HCT116 (cell line): Measurements from ENCODE around the gene SNED1. TPM values are rescaled to one million over a fixed set of nuclear protein-coding genes. Genes with fewer than 3 reads are reported as not detected.

ENCODE experiments used
- ATAC-seq: fragments of 200-7000 bp; cut with Tn5 transposase; 2 replicates; pipeline ENCODE4 v1.9.1; 2020; ENCODE audit warnings: mild to moderate bottlenecking, moderate library complexity
- BruUV-seq: library from RNA; stranded (reverse); fragments of 400-500 nt; replicated peaks from 2 replicates; lab custom pipeline; 2021; lab: Mats Ljungman, UMichigan
- CTCF ChIA-PET: fragments of 300-600 bp; sonication (Branson Sonifier 250); formaldehyde crosslinking; loops from one replicate; lab custom pipeline; 2021; ENCODE audit warnings: antibody characterized with exemption; lab: Charles Lee
- POLR2A ChIA-PET: fragments of 300-600, 350-600 bp; sonication (Branson Sonifier 250); formaldehyde crosslinking; loops from one replicate; lab custom pipeline; 2021; ENCODE audit warnings: antibody characterized with exemption; lab: Charles Lee
- RAD21 ChIA-PET, 2 experiments: fragments of 300-600 bp; sonication (Branson Sonifier 250); formaldehyde crosslinking; loops; one replicate each; lab custom pipeline; 2023; ENCODE audit warnings: low total read pairs in 2 of 2; ENCODE audit not compliant: uncharacterized antibody in 2 of 2, unreplicated experiment in 2 of 2, low non-redundant PET in 1 of 2; lab: Charles Lee
- DNase-seq: peaks from one replicate; pipeline ENCODE4 v3.0.0-alpha.2; 2010; ENCODE audit warnings: low read depth, low spot score
- H2AFZ ChIP-seq: fragments of 200-600 bp; shearing (Covaris generic), sonication (generic); 2 replicates; pipeline ENCODE4 v1.6.1; 2017; ENCODE audit warnings: low read depth, mixed run types, mixed read lengths, antibody characterized with exemption, low read length; ENCODE audit not compliant: poor library complexity, severe bottlenecking
- H3K27ac ChIP-seq: 2 replicates; pipeline ENCODE4 v1.5.1; 2012; ENCODE audit warnings: low read depth, low read length
- H3K27me3 ChIP-seq: fragments of 200-600 bp; sonication (generic); 2 replicates; pipeline ENCODE4 v1.6.1; 2016; ENCODE audit warnings: mixed run types, low read length, mixed read lengths; ENCODE audit not compliant: insufficient read depth
- H3K36me3 ChIP-seq, 2 experiments: fragments of 200-500 bp in 1 of 2; fragments of 200-600 bp in 1 of 2; sonication (Bioruptor generic) in 1 of 2; sonication (generic) in 1 of 2; 2 replicates each; pipeline versions ENCODE4 v1.5.1 to v1.6.1; 2014 to 2016; ENCODE audit warnings: low read length in 2 of 2, inconsistent platforms in 1 of 2, mixed read lengths in 1 of 2, mixed run types in 1 of 2; ENCODE audit not compliant: insufficient read depth in 2 of 2, control insufficient read depth in 1 of 2
- H3K4me1 ChIP-seq, 2 experiments: fragments of 200-600 bp in 1 of 2; sonication (generic) in 1 of 2; 2 replicates each; pipeline versions ENCODE4 v1.5.1 to v1.6.1; 2012 to 2017; ENCODE audit warnings: low read length in 2 of 2, inconsistent platforms in 1 of 2, mild to moderate bottlenecking in 1 of 2, mixed read lengths in 1 of 2, mixed run types in 1 of 2, moderate library complexity in 1 of 2; ENCODE audit not compliant: insufficient read depth in 2 of 2, control insufficient read depth in 1 of 2
- H3K4me2 ChIP-seq: fragments of 200-600 bp; sonication (generic); 2 replicates; pipeline ENCODE4 v1.6.1; 2017; ENCODE audit warnings: mixed run types, low read length, mixed read lengths
- H3K4me3 ChIP-seq, 2 experiments: fragments of 200-600 bp in 1 of 2; sonication (generic) in 1 of 2; replicated peaks in 1 of 2; 2 replicates each; pipeline ENCODE4 v1.5.1; 2011 to 2016; ENCODE audit warnings: low read length in 2 of 2, control low read depth in 1 of 2, low read depth in 1 of 2, mild to moderate bottlenecking in 1 of 2, mixed read lengths in 1 of 2, mixed run types in 1 of 2
- H3K79me2 ChIP-seq: fragments of 200-600 bp; sonication (generic); 2 replicates; pipeline ENCODE4 v1.6.1; 2017; ENCODE audit warnings: mild to moderate bottlenecking, mixed run types, low read length, moderate library complexity, mixed read lengths; ENCODE audit not compliant: insufficient read depth
- H3K9ac ChIP-seq: fragments of 200-600 bp; sonication (generic); 2 replicates; pipeline ENCODE4 v1.6.1; 2016; ENCODE audit warnings: low read length, mixed read lengths
- H3K9me2 ChIP-seq: fragments of 200-600 bp; sonication (generic), shearing (Covaris generic); 2 replicates; pipeline ENCODE4 v1.6.1; 2017; ENCODE audit warnings: mixed run types, mild to moderate bottlenecking, moderate library complexity; ENCODE audit not compliant: insufficient read depth
- H3K9me3 ChIP-seq, 2 experiments: fragments of 200-500 bp in 1 of 2; fragments of 200-600 bp in 1 of 2; sonication (Bioruptor generic) in 1 of 2; sonication (generic) in 1 of 2; 2 replicates each; pipeline ENCODE4 v1.6.1; 2014 to 2017; ENCODE audit warnings: low read length in 2 of 2, mixed read lengths in 2 of 2, inconsistent platforms in 1 of 2, low read depth in 1 of 2, mild to moderate bottlenecking in 1 of 2, mixed run types in 1 of 2, moderate library complexity in 1 of 2; ENCODE audit not compliant: control insufficient read depth in 1 of 2, insufficient read depth in 1 of 2
- H4K20me1 ChIP-seq: fragments of 200-600 bp; sonication (generic), shearing (Covaris generic); 2 replicates; pipeline ENCODE4 v1.6.1; 2017; ENCODE audit warnings: mixed run types, mild to moderate bottlenecking, moderate library complexity; ENCODE audit not compliant: insufficient read depth
- CBX3 ChIP-seq: IDR thresholded peaks from 2 replicates; pipeline ENCODE4 v1.6.1; 2012; ENCODE audit warnings: low read depth
- CEBPB ChIP-seq: IDR thresholded peaks from 2 replicates; pipeline ENCODE4 v1.6.1; 2012; ENCODE audit warnings: low read depth
- EZH2phosphoT487 ChIP-seq: fragments of 200-600 bp; IDR thresholded peaks from 2 replicates; pipeline ENCODE4 v1.6.1; 2018; ENCODE audit warnings: antibody characterized with exemption, borderline replicate concordance
- FOSL1 ChIP-seq: IDR thresholded peaks from 2 replicates; pipeline ENCODE4 v1.6.1; 2012; ENCODE audit warnings: low read depth
- JUND ChIP-seq: IDR thresholded peaks from 2 replicates; pipeline ENCODE4 v1.6.1; 2012
- POLR2A ChIP-seq: IDR thresholded peaks from 2 replicates; pipeline ENCODE4 v1.7.0; 2011; ENCODE audit warnings: borderline replicate concordance; ENCODE audit not compliant: insufficient read depth, insufficient read length; ENCODE audit errors: extremely low read depth
- REST ChIP-seq: IDR thresholded peaks from 2 replicates; pipeline ENCODE4 v1.6.1; 2012; ENCODE audit warnings: low read depth
- SIN3A ChIP-seq: IDR thresholded peaks from 2 replicates; pipeline ENCODE4 v1.6.1; 2012; ENCODE audit warnings: low read depth
- SP1 ChIP-seq: IDR thresholded peaks from 2 replicates; pipeline ENCODE4 v1.6.1; 2012; ENCODE audit warnings: low read depth
- SRF ChIP-seq: IDR thresholded peaks from 2 replicates; pipeline ENCODE4 v1.6.1; 2012; ENCODE audit warnings: low read depth
- ZBTB33 ChIP-seq: IDR thresholded peaks from 2 replicates; pipeline ENCODE4 v1.6.1; 2011; ENCODE audit warnings: mild to moderate bottlenecking, low read length, moderate library complexity; ENCODE audit not compliant: insufficient replicate concordance; ENCODE audit errors: extremely low read depth
- ZFX ChIP-seq: fragments of 450-650 bp; IDR thresholded peaks from 2 replicates; pipeline ENCODE4 v1.6.1; 2017
- ZNF274 ChIP-seq: fragments of 200-500 bp; sonication (Bioruptor generic); IDR thresholded peaks from 2 replicates; pipeline ENCODE4 v1.6.1; 2014; ENCODE audit warnings: mild to moderate bottlenecking, low read depth, low read length, inconsistent platforms
- intact Hi-C: fragments of 100-400 bp; cut with micrococcal nuclease; formaldehyde crosslinking; loops from 2 replicates; pipeline ENCODE4 v1.10.0; 2022
- total RNA-seq: library from RNA; stranded (reverse); gene quantifications from one replicate; pipeline ENCODE4 v1.2.1, GENCODE V29; 2021; ENCODE audit not compliant: unreplicated experiment
- TF ChIP-seq, protein P1 (sequence below): IDR thresholded peaks from 2 replicates; pipeline ENCODE4 v1.6.1; 2012
- TF ChIP-seq, protein P2 (sequence below), 3 experiments: fragments of 200-600 bp in 1 of 3; sonication (generic) in 1 of 3; IDR thresholded peaks in 2 of 3; conservative IDR thresholded peaks in 1 of 3; 2 replicates each; pipeline ENCODE4 v1.5.1; 2012 to 2017; ENCODE audit warnings: low read depth in 2 of 3, low read length in 2 of 3, antibody characterized with exemption in 1 of 3, borderline replicate concordance in 1 of 3, control low read depth in 1 of 3, mild to moderate bottlenecking in 1 of 3, mixed read lengths in 1 of 3, mixed run types in 1 of 3, moderate library complexity in 1 of 3; ENCODE audit not compliant: insufficient read depth in 1 of 3

Gene SNED1
- total RNA-seq, 1 experiment from 2014 or later = 9.6 TPM

DNA sequence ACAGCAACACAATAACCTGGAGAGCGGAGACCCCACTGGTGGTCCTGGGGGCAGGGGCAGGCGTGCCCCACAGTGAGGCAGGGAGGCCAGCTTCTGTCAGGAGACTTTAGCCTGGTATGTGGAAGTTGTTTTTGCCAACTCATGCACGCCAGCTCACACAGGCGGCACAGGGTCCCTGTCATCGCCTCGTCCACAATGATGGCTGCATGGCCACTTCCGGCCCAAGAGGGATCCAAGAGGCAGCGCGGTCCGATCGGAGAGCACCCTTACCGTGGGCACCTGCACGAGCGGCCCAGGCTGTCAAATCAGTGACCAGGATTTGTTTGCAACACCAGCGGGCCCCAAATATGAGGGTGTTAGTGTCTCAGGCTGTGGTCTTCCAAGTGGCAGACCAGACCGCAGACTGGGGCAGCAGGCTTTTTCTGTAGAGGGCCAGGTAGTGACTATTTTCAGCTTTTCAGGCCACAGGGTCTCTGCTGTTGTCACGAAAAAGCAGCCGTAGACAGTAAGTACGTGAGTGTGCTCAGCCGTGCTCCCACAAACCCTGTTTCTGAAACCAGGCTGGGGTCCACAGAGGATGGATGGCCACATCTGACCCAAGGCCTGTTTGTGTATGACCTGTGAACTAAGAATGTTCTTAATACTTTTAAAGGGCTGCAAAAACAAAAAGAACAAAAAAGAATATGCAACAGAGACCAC, 21.2 kb downstream of the SNED1 start:
- ATAC-seq = no peak
- Histone ChIP-seq H3K79me2 (no peaks in the 10 kb centered on the region), H3K27ac (no peak overlapping the region), H3K4me1 (peaks cover 0 to 7% of the 10 kb centered on the region in 2 experiments; a peak in 1 of 4 replicates), H3K4me3 (no peak overlapping the region), H3K9me2 (no peaks in the 10 kb centered on the region), H3K4me2 (no peak overlapping the region), H2AFZ (no peak overlapping the region), H3K9ac (no peak overlapping the region), H3K36me3 (no peaks in the 10 kb centered on the region), H3K9me3 (no peaks in the 10 kb centered on the region), H3K27me3 (no peaks in the 10 kb centered on the region), H4K20me1 (no peaks in the 10 kb centered on the region)
- DNase-seq = no peak
- intact Hi-C loops = no loop called here
- RAD21 ChIA-PET = no interaction called here
- CTCF ChIA-PET = no interaction called here
- no TSS peak for BruUV-seq
- POLR2A ChIA-PET = no interaction called here
- TF ChIP-seq POLR2A (no peak), EZH2phosphoT487 (no peak), SIN3A (no peak), REST (no peak), SRF (no peak), CEBPB (no peak), JUND (no peak), ZNF274 (no peak), FOSL1 (no peak), SP1 (no peak), ZFX (no peak), CBX3 (no peak), ZBTB33 (no peak)
- TF ChIP-seq, protein P1, sequence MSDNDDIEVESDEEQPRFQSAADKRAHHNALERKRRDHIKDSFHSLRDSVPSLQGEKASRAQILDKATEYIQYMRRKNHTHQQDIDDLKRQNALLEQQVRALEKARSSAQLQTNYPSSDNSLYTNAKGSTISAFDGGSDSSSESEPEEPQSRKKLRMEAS = no peak
- TF ChIP-seq, protein P2, sequence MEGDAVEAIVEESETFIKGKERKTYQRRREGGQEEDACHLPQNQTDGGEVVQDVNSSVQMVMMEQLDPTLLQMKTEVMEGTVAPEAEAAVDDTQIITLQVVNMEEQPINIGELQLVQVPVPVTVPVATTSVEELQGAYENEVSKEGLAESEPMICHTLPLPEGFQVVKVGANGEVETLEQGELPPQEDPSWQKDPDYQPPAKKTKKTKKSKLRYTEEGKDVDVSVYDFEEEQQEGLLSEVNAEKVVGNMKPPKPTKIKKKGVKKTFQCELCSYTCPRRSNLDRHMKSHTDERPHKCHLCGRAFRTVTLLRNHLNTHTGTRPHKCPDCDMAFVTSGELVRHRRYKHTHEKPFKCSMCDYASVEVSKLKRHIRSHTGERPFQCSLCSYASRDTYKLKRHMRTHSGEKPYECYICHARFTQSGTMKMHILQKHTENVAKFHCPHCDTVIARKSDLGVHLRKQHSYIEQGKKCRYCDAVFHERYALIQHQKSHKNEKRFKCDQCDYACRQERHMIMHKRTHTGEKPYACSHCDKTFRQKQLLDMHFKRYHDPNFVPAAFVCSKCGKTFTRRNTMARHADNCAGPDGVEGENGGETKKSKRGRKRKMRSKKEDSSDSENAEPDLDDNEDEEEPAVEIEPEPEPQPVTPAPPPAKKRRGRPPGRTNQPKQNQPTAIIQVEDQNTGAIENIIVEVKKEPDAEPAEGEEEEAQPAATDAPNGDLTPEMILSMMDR (IDR thresholded peaks at IDR 0.05 in 2 of 3, conservative IDR thresholded peaks at IDR 0.05 in 1 of 3; ENCODE audit: borderline replicate concordance in 1 of 3, insufficient read depth in 1 of 3, low read depth in 2 of 3, low read length in 2 of 3) = no peak
